ENCODE results near the gene USP36.

- TF ChIP-seq CTCF (IDR thresholded peaks at IDR 0.05; ENCODE audit: insufficient read depth, low read length, poor library complexity, severe bottlenecking) (no peak), EZH2phosphoT487 (conservative IDR thresholded peaks at IDR 0.05; ENCODE audit: low read length) (no peak)
Measured at GRCh38 chr17:78774956-78775571, 65.5 kb downstream of the USP36 start.

Data from SU-DHL-6 (cell line).